HG02938 (cell line): ENCODE measurements around the gene CTNNA1.
"Not testable (repeated sequence)": the region's sequence is repeated elsewhere in the genome, so short reads cannot be mapped to it uniquely, and the experiment has no call there.

Source experiments
- ATAC-seq: cut with Tn5 transposase; IDR thresholded peaks from one replicate; pipeline ENCODE4 v1.9.1; 2021; ENCODE audit warnings: mild to moderate bottlenecking, moderate library complexity; ENCODE audit not compliant: unreplicated experiment

The CTNNA1 gene

DNA sequence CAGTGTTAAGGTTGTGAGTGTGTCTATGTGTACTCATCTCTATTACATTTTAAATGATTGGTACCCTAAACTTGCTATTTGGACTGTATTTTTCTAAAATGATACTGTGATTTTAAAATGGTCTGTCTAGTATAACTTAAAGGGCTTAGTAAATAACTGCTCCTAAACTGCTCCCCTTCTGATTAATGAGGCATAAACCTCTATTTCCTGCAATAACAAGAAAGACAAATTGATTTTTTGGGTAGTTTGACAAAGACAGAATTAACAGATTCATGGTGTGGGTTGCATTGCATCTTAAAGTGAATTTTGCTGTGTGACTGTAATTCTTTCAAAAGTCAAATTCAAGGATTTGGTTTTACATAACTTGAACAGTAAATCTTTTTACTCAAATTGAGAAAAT, 130.0 kb downstream of the CTNNA1 start:
- ATAC-seq = no peak

DNA sequence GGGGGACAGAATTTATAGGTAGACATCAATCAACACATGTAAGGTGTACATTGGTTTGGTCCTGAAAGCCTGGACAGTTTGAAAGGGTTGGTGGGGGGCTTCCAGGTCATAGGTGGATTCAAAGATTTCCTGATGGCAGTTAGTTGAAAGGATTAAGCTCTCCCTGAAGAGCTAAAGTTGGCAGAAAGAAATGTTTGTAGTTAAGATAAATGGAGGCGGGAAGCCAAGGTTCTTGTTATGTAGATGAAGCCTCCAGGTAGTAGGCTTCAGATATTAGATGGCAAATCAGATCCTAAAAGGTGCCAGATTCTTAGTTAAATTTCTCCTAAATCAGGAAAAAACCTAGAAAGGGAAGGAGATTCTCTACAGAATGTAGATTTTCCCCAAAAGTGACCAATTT, 130.9 kb downstream of the CTNNA1 start:
- no peak for ATAC-seq

DNA sequence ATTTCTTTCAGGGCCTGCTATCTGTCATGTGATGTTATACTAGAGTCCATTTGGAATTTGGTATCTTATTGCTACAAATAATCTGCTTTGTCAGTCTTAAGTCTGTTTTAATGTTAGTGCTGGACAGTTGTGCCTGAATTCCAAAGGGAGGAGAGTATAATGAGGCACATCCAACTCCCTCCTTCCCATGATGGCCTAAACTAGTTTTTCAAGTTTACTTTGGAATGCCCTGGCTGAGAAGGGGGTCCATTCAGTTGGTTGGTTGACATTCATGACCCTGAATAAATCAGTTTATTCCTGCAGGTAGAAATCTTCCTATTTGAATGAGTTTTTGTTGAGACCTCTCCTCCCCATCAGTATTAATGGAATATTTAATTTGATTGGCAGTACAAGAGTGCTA, 131.3 kb downstream of the CTNNA1 start:
- ATAC-seq = no peak

DNA sequence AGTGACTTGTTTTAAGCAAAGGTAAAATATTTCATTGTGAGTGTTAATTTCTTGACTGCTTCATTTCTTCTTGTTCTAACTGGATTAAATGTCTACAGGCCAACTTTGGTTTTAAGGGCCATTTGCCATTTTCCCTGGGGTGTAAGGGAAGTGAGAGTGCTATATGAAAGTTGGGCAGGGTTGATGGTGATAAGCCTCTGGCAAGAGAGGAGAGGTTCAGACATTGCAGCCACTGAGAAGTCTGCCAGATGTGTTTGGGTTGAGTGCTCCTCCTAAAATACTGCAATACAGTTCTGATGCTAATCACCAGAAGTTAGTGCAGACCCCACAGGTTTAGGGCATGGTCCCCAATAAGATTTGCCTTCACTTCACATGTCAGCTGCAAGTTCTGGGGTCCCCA, 136.8 kb downstream of the CTNNA1 start:
- no peak for ATAC-seq

DNA sequence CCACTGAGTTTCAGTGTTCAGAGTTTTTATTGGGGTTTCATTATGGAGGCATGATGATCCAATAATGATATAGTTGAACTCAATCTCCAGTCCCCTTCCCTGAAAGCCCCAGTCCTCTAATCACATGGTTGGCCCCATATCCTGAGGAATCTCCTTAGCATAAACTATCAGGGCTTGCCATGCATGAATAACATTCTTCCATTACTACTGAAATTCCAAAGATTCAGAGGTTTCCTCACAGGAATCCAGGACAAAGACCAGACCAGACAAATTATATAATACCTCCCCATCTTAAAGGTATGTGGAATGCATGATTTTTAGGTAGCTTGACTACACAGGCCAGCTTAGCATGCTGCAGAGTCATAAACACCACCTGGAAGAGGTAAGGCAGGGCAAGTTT, 137.4 kb downstream of the CTNNA1 start:
- no peak for ATAC-seq

DNA sequence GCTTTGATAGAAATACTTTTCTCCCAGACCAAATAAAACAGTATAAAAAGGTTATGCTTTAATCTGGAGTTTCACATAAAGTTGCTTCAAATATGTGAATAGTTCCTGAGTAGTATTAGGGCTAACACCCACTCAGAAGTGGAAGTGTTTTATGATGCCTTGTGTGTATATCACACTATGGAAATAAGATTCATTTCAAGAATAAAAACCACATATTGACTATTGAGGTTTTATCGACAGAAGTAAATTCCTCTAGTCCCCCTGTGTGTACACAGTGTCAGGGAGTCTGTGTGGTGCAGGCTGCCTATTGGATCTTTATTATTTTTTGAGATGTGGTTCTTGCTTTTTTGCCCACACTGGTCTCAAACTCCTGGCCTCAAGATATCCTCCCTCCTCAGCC, 142.7 kb downstream of the CTNNA1 start:
- no peak for ATAC-seq

DNA sequence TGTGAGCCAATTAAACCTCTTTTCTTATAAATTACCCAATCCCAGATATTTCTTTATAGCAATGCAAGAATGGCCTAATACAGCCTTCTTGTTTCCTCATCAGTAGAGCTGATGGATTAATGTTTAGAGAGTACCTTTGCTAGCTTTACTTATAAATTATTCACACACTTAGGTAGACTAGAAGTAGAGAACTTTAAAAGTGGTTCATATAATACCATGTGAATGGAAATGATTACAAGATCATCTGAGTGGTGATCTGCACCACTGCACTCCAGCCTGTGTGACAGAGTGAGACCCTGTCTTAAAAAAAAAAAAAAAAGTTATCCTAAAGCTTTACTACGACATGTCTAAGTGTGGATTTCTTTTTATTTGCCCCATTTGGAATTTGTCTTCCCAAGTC, 145.1 kb downstream of the CTNNA1 start:
- ATAC-seq = no peak

DNA sequence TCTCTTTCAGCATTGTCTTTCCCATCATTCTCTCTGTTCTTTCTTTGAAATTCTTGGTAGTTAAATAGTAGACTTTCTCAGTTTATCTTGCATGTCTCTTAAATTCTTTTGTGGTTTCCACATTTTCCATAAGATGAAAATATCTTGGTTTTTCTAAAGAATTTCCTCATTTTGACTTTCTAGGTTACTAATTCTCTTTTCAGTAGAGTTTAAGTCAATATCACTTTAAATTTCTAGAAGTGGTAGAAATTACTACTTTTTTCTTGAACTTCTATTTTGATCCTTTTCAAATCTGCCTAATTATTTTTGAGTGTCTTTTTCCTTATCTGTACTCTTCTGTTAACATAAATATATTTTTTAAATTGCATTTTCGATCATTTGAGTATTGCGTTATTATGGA, 145.5 kb downstream of the CTNNA1 start:
- ATAC-seq = no peak

DNA sequence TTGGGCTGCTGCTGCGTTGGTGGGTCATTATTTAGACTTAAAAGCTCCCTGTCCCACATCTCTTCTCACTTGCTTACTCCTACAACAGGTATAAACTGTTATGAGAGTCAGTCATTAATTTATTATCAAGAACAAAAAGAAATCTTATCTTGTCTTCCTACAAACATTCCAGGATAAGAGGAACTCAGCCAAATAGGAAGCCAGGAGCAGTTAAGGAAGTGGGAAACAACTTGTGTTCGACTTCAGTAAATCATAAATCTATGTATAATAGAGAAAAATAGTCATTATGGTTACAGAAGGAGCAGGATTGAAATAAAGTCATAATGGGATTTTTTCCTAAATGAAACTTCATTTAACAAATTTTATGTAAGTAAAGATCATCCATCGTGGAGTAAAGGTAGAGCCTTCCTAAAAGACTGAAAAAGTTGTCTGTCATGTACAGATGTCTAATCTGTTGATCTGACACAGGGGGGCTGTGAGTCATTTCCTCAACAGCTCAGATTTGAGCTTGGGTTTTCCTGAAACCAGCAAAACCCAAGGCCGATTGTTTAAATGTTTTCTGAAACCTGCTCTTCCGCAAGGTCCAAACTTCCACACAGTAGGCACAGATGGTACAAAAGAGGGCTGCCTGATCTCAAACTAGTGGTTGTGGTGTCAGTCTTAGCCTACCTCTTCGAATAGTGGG, 147.2 kb downstream of the CTNNA1 start:
- no peak for ATAC-seq

DNA sequence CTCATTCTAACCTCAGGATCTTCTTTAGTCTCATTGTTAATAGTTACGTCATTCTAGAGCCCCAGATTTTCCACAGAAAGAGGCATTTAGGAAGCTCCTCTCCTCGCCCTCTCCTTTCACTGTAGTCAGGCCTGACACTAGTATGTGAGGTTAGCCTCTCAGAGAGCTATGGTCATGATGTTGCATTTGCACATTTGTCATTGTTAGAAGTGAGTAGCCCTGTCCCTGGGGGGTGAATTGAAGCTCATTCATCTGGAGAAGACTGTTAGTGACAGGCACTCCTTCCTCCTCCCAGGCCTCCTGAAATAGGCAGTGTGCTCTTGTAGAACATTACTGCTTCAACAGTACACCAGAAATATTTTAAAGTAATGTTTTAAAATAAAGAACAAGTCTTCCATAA, 148.5 kb downstream of the CTNNA1 start:
- ATAC-seq = no peak

DNA sequence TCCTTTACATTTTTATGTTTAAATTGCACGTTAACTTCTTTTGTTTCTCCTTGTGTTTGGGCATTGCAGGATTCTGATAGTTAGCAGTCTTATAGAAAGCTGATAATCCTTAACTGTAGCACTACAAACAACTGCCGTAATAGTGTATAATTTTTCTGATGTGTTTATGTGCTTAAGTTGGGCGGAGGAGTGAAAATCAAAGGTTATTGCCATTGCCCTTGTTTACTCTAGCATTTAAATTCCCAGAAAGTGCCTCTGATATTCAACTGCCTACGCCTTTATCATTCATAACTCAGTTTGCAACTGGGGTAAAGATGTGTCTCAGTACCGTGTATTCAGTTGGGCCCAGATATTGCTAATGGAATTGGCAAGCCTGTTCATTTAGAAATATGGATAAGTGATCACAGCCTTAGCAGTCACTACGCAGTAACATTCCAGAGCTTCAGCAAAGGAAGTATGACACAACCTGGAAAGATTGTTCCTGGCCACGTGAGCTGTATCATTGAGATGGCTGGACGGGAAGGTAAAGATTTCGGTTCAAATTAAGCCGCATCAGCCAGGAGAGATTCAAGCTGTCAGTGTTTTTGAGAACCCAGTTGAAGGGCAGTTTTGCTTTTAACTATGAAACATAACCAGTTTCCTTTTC, 150.0 kb downstream of the CTNNA1 start:
- ATAC-seq = no peak

DNA sequence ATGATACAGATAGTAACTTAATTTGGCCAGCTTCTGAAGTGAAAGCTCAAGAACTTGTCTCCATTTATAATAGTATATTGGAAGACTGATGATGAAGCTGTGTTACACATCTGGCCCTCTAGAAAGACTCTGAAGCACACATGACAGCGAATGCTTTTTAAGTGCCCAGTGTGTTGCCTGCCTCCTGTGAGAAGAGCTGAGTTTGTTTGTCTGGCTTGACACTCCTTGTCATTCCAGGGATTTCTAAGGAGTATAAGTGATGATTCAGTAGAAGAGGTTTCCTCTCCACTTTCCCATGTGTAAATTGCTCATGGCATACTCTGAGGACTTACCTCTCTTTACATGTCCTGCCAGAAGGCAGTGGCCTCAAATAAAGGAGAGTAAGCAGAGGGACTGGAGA, 152.3 kb downstream of the CTNNA1 start:
- ATAC-seq = no peak

DNA sequence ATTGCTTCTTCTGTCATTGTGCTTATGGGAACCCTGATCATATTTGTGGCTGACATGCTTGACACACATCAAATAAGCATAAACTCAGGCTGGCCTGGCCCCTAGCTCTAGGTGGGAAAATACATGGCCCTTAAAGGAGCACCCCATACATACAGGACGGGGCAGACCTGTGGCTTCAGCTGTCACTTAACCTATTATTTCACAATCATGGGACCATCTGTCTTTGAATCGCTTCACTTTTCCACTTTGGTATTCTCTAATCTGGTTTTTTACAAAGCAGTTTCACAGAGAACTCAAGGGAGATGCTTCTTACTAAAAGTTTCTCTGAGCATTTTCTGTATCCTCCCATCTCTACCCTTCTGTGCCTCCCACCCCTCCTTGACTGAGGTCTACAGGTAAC, 156.5 kb downstream of the CTNNA1 start:
- no peak for ATAC-seq

DNA sequence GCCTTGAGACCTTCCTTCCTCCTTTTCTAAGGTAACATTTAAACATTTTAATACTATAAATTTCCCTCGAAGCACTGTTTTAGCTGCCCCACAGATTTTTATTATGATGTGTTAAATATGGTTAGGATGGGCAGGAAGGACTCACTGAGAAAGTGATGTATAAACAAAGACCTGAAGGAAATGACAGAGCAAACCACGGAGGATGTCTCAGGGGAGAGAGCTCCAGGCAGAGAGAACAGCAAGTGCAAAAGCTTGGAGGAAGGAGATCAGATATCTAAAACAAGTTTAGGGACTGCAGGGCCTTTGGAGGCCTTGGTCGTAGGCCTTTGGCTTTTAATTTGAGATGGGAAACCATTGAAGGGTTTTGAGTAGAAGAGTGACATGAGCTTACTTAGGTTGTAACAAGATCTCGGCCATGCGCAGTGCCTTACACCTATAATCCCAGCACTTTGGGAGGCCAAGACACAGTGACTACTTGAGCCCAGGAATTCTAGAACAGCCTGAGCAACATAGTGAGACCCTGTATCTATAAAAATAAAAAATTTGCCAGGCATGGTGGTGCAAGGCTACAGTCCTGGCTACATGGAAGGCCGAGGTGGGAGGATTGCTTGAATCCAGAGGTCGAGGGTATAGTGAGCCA, 157.4 kb downstream of the CTNNA1 start:
- ATAC-seq = no peak

DNA sequence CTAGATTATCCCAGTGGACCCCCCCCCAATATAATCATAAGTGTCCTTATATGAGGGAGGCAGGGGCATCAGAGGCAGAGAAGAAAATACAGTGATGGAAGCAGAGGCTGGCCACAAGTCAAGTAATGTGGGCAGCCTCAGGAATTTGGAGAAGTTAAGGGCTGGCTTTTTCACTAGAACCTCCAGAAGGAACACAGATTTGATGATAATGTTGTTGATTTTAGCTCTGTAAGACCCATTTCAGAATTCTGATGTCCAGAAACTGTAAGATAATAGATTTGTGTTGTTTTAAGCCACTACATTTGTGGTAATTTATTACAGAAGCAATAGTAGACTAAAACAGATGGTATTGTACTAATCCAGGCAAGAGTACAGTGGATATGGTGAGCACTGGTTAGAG, 158.2 kb downstream of the CTNNA1 start:
- no peak for ATAC-seq

DNA sequence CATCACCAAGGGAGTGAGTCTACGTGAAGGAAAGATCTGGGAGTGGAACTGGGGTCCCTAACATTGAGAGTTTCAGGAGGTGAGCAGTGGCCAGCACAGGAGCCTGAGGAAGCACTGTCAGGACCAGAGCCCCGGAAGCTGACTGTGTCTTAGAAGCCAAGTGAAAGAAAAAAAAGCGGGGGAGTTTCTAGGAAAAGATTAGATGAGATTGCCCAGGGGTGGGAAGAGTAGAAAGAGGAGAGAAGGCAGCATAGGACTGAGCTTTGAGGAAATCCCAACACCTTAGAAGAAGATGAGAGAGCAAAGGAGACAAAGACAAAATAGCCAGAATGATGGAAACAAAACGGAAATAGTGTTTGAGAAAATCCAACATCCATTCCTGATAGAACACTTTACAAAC, 158.9 kb downstream of the CTNNA1 start:
- no peak for ATAC-seq

DNA sequence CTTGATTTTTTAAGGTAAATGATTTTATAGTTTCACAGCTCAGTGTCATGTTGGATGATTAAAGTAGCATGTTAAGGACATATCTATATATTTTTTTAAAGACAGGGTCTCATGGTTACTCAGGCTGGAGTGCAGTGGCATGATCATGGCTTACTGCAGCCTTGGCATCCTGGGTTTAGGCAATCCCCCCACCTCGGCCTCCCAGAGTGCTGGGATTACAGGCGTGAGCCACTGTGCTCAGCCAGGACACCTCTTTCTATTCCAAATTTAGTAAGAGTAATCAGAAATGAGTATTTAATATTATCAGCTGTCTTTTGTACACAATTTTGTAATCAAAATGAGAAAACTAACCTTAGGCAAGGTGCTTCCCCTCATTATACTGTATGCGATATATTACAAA, 160.5 kb downstream of the CTNNA1 start:
- no peak for ATAC-seq

DNA sequence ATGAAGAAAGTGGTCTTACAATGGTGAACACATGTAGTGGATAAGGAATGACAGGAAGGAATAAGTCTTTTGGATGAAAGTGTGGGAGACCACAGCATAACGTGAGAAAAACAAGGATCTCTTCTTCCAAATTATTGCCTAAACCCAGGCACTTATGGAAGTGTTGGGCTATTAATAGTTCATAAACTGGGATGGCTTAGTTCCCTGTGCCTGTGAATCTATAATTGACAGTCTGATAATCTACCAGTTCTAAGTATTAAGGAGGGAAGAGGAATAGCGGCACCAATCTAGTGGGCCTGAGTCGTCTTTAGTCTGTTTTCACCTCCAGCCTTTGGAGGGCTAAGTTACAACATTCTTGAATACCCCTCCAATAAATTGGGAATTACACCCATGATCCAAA, 161.1 kb downstream of the CTNNA1 start:
- ATAC-seq = no peak

DNA sequence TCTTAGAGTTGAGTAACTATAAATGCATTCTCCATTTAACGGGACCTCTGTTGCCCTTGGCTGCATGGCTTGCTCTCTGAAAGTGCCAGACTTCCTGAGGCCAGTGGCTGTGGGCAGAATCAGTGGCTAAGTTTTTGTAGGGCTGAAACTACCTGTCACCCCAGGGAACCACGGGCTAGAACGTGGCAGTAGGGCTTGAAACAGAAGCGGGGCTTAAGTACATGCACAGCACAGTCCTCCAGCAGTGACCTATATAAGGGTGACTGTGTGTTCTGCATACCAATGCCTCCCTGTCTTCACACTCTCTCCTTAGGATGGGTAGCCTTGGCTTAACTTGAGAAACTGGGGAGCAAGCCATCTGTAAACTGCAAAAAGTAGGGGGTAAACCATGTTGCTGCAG, 165.5 kb downstream of the CTNNA1 start:
- ATAC-seq = no peak

DNA sequence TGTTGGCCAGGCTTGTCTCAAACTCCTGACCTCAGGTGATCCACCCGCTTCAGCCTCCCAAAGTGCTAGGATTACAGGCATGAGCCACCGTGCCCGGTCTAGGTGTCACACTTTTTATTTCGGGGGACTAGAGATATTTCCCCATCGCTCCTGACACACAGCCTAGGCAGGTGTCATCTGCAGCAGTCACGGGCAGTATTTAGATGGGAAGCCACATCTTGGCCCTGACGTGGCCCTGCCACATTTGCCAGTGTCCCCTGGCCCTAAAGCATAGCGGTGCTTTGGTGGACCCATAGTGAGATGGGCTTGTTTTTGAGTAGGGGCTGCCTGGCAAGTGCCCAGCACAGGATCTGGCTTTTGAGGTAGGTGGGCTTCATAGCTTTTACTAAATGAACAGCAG, 167.0 kb downstream of the CTNNA1 start:
- ATAC-seq = no peak

DNA sequence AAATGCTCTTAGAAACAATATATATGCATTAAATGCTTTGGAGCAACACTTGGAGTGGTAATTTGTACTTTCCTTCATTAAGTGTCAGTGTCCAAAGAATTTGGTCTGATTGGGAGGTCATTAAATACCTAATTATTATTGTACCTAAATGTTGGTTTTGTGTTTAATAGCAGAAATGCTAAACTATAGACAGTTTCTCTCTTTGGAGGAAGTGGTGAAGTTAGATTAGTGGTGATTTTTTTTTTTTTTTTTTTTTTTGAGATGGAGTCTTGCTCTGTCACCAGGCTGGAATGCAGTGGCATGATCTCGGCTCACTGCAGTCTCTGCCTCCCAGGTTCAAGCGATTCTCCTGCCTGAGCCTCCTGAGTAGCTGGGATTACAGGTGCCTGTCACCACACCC, 168.1 kb downstream of the CTNNA1 start:
- ATAC-seq = not testable (repeated sequence)

DNA sequence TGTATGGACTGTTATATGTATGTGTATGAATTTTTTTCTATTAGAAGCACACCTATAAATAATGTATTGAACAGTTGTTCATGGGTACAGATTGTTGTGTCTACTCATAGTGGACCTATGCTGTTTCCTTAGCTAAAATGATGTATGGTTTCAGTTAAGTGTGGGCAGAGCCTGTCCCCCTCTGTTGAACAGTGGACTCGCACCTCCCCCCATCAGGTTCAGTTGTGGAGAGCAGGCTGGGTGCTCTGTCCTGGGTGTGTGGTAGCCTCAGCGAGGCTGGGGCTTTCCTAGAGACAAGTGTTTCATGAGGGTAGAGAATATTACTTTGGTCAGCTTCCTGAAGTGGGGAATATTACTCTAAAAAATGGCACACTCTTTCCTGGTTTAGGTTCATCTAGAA, 169.3 kb downstream of the CTNNA1 start:
- no peak for ATAC-seq
